Measurements from ENCODE around the gene NAPA.
"Not testable (repeated sequence)": the region's sequence is repeated elsewhere in the genome, so short reads cannot be mapped to it uniquely, and the experiment has no call there.

Gene NAPA

DNA sequence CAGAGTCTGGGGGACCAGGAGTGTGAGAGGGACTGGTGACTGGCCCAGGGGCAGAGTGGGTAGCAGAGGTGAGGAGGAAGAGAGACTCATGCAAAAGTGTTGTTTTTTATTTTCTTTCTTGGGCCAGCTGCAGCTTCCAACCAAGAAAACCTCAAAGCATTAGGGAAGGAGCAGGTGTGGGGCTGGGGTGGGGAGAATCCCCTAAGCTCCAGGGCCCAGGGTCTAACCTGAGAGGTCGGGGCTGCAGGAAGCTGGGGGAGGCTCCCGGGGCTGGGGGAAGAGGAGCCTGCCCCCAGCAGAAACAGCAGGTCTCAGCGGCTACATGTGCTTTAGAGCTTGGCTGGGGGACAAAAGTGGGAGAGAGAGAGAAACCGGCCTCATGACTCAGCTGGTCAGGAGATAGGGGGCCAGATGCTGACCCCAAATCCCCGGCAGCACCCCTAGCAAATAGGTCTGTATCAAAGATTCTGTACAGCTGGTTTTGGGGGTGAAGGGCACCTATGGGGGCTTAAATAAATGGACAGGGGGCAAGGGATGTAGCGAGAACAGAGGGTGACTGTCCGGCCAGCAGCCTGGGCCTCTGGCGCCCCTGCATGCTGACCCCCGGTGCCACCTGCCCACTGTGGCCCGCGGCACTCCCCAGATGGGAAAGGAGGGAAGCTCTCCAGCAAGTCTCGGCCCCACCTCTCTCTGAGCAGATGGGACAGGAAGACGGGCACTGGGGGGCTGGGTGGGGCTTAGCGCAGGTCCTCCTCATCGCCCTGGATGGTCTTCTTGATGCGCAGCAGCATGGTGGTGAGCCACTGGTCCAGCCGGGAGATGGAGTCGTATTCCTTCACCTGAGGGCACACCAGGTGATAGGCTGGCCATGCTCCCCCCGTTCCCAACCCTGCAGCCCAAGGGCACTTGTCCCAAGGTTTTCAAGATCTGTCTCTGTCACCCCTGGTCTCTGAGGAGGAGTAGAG is 27.0 kb downstream of the NAPA start:
- DNase-seq = no peak

DNA sequence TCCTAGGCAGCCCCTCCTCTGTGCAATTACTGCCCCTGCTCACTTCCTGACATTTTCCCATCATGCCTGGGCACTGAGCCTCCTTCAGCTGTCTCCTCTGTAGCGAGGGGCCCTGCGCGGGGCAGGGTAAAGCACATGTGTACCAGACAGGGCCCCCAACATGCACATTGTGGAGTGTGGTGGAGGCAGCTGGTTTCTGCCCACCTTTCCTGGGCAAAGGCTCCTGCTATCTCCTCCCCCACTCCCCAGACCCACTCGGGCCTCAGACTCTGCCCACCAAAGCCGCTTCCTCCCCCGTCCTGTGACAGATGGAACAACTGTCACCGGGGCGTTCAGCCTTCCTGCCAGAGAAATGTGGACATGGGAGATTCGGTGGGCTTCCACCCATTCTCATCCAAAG is 28.0 kb downstream of the NAPA start:
- no peak for DNase-seq

DNA sequence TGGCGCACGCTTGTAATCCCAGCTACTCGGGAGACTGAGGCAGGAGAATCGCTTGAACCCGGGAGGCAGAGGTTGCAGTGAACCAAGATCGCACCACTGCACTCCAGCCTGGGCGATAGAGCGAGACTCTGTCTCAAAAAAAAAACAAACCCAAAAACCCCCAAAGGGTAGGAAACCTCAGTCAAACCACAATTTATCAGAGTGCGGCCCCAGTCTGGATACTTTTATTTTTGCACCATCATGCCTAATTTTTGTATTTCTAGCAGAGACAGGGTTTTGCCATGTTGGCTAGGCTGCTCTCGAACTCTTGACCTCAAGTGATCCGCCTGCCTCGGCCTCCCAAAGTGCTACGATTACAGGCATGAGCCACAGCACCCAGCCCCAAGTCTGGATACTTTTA is 28.6 kb downstream of the NAPA start:
- DNase-seq = not testable (repeated sequence)

DNA sequence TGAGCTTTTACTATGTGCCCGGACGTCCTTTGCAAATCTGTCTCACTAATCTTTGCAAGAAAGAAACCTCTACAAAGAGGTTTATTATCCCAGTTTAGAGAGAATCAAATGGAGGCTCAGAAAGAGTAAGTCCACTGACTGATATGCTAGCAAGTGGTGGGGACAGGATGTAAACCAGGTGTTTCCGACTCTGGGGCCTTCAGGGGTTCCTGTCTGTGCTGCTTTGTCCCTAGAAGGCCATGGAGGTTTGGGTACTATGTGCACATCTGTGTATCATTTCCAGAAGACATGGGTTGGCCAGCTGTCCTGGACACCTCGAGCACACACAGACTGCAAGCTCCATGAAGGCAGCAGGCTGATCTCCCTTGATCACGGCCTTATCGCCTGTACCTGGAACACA is 29.7 kb downstream of the NAPA start:
- no peak for DNase-seq

DNA sequence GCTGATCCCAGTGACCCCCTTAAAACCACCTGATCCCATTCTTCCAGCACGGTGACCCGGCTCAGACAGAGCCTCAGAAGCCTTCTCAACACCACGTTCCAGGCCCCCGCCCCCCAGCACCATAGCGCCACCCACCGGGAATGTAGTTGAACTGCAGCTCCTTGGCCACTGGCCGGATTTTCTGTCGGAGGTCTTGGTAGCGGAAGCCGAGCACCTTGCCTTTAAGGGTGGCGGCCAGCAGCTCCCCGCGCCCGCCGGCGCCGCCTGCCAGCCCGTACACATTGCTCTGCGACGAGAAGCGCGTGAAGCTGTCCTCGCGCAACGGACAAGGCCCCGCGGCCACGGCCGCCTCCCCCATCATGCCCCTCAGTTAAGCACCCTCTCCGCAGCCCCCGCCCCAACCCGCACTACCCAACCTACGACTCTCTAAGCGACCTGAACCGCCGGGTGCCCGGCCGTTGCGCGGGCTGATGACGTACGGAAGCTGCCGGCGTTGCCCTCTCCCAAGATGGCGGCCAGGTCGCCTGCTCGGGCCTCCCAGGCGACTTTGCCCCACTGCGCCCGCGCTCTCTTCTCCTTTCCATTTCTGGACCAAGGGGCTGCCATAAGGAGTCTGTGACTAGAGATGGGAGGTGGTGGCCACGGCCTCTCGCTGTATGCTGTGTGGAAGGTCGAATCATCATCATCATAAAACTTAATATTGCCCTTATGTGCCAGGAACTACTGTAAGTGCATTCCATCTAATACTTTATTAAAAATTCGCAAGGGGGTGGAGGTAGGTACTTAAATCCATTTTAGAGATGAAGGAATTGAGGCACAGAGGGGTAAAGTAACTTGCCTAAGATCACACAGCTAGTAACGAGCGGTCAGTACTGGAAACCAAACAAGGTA is 30.8 kb downstream of the NAPA start, which contains the start of gene KPTN:
KPTN (minus strand) TSS at position 420 of the 891 bp plus-strand sequence; CDS start at position 361, 59 bp downstream.
- peak in 55 of 56 donors; percentile 38 to 97 (median 90) for DNase-seq

DNA sequence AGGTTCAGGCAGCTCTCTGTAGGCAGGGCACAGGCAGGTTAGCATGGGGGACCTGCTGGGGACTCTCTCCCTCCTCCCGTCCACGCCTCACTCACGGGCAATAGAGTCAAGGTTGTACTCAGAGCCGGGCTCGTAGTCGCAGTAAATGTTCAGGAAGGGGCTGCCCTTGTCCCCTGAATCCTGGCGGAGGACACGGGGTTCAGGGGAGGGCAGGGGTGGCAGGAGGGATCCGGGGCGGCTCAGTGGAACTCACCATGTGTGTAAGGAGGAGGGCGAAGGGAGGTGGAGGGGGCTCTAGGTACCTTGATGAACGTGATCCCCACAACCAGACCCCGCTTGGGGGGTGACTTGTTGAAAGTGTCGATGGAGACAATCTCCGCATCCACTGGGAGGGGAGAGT is 31.7 kb downstream of the NAPA start:
- no peak for DNase-seq

DNA sequence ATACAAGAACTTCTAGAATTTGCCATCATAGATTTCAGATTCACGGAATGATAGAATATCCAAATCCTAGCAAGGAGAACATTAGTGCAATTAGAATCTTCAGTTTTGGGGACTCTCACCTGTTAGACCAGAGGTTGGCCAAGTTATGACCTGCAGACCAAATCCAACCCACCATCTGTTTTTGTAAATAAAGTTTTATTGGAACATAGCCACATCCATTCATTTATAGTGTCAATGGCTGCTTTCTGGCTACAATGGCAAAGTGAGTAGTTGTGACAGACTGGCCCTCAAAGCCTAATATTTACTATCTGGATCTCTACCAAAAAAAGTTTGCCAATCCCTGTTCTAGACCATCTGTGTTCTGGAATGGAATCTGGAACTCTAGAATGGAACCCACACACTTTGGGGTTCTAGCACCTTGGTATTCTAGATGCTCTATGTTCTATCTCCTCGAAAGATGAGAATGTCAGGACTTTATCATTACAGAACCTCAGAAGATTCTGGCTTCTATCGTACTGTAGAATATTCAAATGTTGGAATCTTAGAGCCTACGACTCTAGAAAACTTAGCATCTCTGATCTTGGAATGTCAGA is 33.3 kb downstream of the NAPA start:
- DNase-seq = no peak

DNA sequence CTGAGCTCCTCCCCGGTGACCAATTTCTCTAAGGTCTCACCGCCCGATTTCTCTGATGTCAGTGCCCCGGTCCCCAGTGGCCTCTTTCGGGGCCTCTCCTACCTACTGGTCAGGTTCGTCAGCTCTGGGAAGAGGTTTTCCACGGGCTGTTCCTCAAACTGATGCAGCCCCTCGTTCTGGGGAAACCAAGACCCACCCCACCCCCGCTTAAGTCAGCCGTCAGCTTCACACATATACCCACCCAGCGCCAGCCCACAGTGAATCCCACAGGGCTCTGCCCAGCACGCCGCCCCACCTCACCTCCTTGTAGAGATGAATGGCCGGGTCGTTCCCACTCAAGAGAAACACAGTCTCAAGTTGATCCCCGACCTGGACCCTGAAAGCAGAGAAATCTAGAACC is 34.2 kb downstream of the NAPA start:
- DNase-seq = no peak

DNA sequence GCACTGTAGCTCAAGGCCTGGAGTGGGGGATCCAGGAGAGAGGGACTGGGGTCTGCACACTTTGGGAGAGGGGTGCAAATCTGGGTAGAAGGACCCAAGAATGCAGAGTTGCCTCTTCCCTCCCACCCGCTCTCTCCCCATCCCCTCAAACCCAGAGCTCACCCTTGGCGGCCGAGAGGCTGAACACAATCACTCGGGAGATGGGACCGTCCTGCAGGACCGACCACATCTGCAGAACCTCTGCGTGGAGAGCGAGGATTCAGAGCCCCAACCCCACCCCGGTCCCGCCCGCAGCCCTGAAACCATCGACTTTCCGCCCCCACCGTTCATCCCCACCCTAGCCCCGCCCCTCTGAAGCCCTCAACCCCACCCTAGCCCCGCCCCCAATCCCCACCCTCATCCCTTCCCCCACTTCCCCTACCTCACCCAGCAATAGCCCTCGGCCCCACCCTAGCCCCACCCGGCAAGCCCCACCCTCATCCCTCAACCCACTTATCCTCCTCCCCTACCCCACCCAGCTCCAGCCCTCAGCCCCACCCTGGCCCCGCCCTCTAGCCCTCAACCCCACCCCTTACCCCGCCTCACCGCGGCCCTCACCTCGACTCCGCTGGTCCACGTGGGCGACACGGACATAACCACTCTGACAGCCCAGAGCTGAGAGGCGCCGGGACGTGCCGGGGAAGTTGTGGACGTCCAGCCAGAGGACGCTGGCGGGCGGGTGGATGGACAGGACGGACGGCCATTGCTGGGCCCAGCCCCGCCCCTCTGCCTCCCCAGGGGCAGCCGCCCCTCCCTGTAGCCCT is 35.0 kb downstream of the NAPA start:
- peak in 1 of 56 donors; percentile 30 for DNase-seq

DNA sequence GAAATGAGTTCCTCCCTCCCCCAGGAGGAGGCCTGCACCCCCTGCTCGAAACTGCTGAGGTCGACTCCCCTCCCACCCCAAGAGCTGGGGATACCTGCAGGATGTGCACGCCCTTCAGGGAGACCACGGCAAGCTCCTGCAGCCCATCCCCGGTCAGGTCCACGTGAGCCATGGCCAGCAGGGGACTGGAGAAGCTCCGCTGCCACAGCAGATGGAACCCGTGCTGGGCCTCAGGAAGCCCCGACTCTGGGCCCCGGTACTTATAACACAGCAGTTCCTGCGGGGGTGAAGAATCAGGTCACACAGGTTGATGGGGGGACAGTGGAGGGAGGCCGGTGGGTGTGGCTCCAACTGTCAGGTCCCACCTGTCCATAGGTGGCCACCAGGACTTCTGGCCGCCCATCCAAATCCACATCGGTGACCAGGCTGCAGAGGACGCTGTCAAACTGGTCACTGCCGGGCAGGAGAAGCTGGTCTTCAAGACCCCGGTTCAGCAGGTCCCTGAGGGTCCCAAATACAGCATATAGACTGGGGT is 38.4 kb downstream of the NAPA start:
- DNase-seq = no peak

DNA sequence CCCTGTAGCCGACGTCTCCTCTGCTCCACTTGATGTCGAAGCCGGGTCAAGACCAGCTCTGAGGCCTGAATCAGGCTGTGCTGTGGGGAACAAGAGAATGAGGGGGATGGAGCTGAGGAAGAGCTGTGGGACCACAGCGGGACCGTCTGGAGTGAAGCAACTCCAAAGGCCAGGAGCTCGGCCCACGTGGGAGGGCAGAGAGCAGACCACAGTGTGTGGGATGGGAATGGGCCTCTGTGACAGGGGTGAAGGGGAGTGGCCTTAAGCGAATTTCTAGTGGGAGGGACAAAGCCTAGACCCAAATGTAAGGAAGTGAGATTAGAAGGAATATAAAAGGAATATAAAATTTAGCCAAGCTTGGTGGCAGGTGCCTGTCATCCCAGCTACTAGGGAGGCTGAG is 39.4 kb downstream of the NAPA start:
- no peak for DNase-seq

DNA sequence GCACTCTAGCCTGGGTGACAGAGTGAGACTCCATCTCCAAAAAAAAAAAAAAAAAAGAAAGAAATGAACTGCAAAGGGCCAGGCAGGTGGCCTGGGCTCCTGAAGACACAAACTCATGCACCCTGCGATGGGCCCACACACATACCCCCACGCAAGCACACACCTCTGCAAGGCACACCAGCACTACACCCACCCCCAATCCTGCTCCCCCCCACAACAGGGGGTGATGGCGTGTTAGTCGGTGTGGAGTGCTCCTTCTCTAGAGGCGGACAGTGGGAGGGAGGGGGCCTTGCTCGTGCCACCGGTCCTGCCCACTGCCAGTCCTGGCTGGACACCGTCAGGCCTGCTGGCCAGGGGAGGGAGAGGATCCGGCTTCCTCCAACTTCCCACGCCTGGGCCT is 41.5 kb downstream of the NAPA start:
- no peak for DNase-seq

DNA sequence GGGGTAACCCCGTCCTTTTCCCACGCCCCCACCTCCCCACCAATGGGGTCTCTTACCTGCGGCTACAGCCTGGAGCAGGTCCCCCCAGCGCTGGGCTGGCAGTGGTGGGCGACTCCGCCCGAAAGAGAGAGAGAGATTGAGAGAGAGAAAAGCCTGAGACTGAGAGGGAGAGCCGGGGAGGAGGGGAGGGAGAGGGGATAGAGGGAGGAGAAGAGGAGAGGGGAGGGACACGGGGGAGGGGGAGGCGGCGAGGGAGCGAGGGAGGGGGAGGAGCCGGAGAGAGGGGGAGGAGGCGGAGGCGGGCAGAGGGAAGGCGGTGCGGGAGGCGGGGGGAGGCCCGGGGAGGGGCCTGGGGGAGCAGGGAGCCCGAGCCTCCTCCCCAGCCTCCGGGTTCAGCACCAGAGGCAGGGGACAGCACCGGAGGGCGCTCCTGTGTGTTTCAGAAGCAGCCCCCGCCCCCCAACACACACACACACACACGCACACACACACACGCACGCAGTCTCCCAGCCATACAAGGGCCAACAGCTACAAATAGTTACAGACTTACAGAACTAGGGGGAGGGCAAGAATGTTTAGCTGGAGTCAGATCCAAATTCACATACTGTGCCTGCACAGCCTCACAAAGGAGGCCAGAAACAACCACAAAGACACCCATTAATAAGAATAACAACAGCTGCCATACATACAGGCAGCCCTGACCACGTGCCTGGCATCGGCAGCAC is 43.0 kb downstream of the NAPA start, which contains the start of gene SLC8A2:
SLC8A2 (minus strand) TSS at position 161 of the 725 bp plus-strand sequence. CDS start 5,490 bp downstream, outside the sequence.
- DNase-seq = peak in 41 of 56 donors; percentile 5 to 83 (median 40)

DNA sequence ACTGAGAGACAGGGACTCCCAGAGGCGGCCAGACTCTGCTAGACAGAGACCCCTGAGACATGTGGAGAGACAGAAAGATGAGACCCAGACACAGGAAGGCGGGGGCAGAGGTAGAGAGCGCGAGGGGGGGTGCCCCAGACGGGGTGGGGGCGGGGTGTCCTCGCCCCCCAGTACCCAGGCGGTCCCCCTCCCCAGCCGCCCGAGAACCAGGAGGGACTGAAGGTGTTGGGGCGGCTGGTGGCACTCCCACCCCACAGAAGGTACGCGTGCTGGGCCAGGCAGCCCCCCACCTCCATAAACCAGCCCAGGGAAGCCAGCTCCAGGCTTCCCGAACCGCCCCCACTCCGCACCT is 43.5 kb downstream of the NAPA start:
- peak in 1 of 56 donors; percentile 49 for DNase-seq

DNA sequence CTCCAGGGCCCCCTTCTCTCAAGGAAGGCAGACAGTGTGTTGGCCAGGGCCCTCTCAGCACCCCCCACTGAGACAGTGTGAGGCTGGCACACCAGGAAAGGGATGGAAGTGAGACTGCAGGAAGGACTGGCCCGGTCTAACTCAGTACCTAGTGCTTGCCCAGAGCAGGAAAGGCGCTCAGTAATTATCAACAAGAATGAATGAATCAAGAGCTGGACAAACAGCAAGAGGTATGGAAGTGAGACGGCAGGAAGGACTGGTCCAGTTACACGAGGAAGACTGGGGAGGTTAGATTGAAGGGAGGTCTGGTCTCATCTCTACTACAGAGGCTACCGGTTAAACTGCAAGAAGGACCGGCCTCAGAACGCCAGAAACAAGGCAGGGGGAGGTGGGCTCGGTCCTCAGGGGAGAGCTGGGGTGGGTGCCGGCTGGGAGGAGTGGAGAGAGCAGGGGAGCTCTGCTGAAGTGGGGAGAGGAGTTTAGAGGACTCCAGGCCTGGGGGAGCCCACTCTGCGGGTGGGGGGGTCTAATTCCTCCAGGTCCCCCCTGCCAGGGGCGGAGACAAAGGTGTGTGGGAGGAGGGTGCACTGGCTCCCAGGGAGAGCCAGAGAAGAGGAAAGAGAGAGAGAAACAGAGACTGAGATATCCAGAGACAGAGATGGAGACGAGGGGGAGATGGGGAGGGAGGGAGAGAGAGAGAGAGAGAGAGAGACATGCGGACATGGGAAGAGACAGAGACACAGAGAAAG is 44.2 kb downstream of the NAPA start:
- no peak for DNase-seq

DNA sequence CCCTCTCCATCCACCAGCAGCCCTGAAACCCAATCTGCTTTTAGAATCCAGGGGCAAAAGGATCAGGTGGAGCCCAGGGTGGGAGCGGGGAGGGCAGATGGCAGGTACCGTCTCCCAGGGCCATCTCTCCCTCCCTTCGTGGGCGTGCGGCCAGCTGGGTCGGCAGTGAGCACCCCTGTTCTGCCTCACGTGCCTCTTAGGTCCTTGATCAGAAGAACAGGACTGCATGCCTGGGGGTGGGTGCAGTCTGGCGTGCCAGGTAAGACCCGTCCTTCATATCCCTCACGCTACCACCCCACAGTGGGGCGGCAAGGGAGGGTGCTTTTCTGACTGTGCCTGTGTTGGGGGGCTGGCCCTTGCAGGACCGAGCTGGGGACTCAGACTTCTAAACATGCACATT is 45.1 kb downstream of the NAPA start:
- DNase-seq = no peak

DNA sequence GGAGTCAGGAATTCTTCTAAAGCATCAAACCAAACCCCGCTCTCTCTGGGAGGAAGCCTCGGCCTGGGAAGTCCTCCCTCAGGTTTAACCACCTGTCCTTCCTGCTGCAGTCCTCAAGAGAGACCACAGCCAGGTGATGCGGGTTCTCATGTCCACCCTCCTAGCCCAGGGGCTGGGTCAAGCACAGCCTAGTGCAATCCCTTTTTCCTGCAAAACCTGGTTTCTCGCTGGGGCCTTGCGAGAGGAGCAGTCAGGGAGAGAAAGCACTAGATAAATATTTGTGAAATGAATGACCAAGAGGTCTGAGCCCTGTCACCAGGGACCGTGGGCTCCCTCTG is 45.5 kb downstream of the NAPA start:
- DNase-seq = no peak

DNA sequence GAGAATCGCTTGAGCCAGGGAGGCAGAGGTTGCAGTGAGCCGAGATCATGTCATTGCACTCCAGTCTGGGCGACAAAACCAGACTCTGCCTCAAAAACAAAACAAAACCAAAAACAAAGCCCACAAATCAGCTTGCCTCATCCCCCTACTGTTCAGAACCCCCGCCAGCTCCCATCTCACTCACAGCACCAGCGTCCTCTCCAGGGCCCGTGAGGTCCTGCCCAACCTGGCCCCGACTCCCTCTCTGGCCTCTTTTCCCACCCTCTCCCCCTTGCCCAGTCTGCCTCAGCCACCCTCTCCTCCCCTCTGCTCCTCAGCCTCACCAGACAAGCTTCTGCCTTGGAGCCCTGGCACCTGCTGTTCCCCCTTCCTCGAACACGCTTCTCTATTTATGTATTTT is 46.9 kb downstream of the NAPA start:
- DNase-seq = no peak

DNA sequence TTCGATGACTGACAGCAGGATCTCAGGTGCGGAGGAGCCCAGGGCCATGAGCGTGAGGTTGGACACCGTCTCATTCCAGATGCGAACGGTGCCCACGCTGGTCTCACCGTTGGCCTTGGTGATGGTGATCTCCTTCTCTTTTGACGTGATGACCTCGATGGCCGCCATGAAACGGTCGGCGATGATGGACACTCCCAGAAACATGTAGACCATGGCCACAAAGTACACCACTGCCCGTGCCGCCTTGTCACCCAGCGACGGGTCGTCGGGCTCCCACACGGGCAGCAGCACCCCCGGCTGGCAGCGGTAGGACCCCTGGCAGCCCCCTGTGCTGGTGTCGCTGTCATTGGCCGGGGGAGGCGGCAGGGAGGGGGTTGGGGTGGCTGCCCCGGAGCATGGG is 48.9 kb downstream of the NAPA start:
- no peak for DNase-seq
